HCT116 (cell line): ENCODE results near the gene PSG2. TPM values are rescaled to one million over a fixed set of nuclear protein-coding genes. Genes with fewer than 3 reads are reported as not detected.
"Not testable (repeated sequence)": the region's sequence is repeated elsewhere in the genome, so short reads cannot be mapped to it uniquely, and the experiment has no call there.

ENCODE experiments used
- ATAC-seq: fragments of 200-7000 bp; cut with Tn5 transposase; 2 replicates; pipeline ENCODE4 v1.9.1; 2020; ENCODE audit warnings: mild to moderate bottlenecking, moderate library complexity
- BruUV-seq: library from RNA; stranded (reverse); fragments of 400-500 nt; replicated peaks from 2 replicates; lab custom pipeline; 2021; lab: Mats Ljungman, UMichigan
- CTCF ChIA-PET: fragments of 300-600 bp; sonication (Branson Sonifier 250); formaldehyde crosslinking; loops from one replicate; lab custom pipeline; 2021; ENCODE audit warnings: antibody characterized with exemption; lab: Charles Lee
- POLR2A ChIA-PET: fragments of 300-600, 350-600 bp; sonication (Branson Sonifier 250); formaldehyde crosslinking; loops from one replicate; lab custom pipeline; 2021; ENCODE audit warnings: antibody characterized with exemption; lab: Charles Lee
- RAD21 ChIA-PET, 2 experiments: fragments of 300-600 bp; sonication (Branson Sonifier 250); formaldehyde crosslinking; loops; one replicate each; lab custom pipeline; 2023; ENCODE audit warnings: low total read pairs in 2 of 2; ENCODE audit not compliant: uncharacterized antibody in 2 of 2, unreplicated experiment in 2 of 2, low non-redundant PET in 1 of 2; lab: Charles Lee
- DNase-seq: peaks from one replicate; pipeline ENCODE4 v3.0.0-alpha.2; 2010; ENCODE audit warnings: low read depth, low spot score
- H2AFZ ChIP-seq: fragments of 200-600 bp; shearing (Covaris generic), sonication (generic); 2 replicates; pipeline ENCODE4 v1.6.1; 2017; ENCODE audit warnings: low read depth, mixed run types, mixed read lengths, antibody characterized with exemption, low read length; ENCODE audit not compliant: poor library complexity, severe bottlenecking
- H3K27ac ChIP-seq: 2 replicates; pipeline ENCODE4 v1.5.1; 2012; ENCODE audit warnings: low read depth, low read length
- H3K27me3 ChIP-seq: fragments of 200-600 bp; sonication (generic); 2 replicates; pipeline ENCODE4 v1.6.1; 2016; ENCODE audit warnings: mixed run types, low read length, mixed read lengths; ENCODE audit not compliant: insufficient read depth
- H3K36me3 ChIP-seq, 2 experiments: fragments of 200-500 bp in 1 of 2; fragments of 200-600 bp in 1 of 2; sonication (Bioruptor generic) in 1 of 2; sonication (generic) in 1 of 2; 2 replicates each; pipeline versions ENCODE4 v1.5.1 to v1.6.1; 2014 to 2016; ENCODE audit warnings: low read length in 2 of 2, inconsistent platforms in 1 of 2, mixed read lengths in 1 of 2, mixed run types in 1 of 2; ENCODE audit not compliant: insufficient read depth in 2 of 2, control insufficient read depth in 1 of 2
- H3K4me1 ChIP-seq, 2 experiments: fragments of 200-600 bp in 1 of 2; sonication (generic) in 1 of 2; 2 replicates each; pipeline versions ENCODE4 v1.5.1 to v1.6.1; 2012 to 2017; ENCODE audit warnings: low read length in 2 of 2, inconsistent platforms in 1 of 2, mild to moderate bottlenecking in 1 of 2, mixed read lengths in 1 of 2, mixed run types in 1 of 2, moderate library complexity in 1 of 2; ENCODE audit not compliant: insufficient read depth in 2 of 2, control insufficient read depth in 1 of 2
- H3K4me2 ChIP-seq: fragments of 200-600 bp; sonication (generic); 2 replicates; pipeline ENCODE4 v1.6.1; 2017; ENCODE audit warnings: mixed run types, low read length, mixed read lengths
- H3K4me3 ChIP-seq, 2 experiments: fragments of 200-600 bp in 1 of 2; sonication (generic) in 1 of 2; replicated peaks in 1 of 2; 2 replicates each; pipeline ENCODE4 v1.5.1; 2011 to 2016; ENCODE audit warnings: low read length in 2 of 2, control low read depth in 1 of 2, low read depth in 1 of 2, mild to moderate bottlenecking in 1 of 2, mixed read lengths in 1 of 2, mixed run types in 1 of 2
- H3K79me2 ChIP-seq: fragments of 200-600 bp; sonication (generic); 2 replicates; pipeline ENCODE4 v1.6.1; 2017; ENCODE audit warnings: mild to moderate bottlenecking, mixed run types, low read length, moderate library complexity, mixed read lengths; ENCODE audit not compliant: insufficient read depth
- H3K9ac ChIP-seq: fragments of 200-600 bp; sonication (generic); 2 replicates; pipeline ENCODE4 v1.6.1; 2016; ENCODE audit warnings: low read length, mixed read lengths
- H3K9me2 ChIP-seq: fragments of 200-600 bp; sonication (generic), shearing (Covaris generic); 2 replicates; pipeline ENCODE4 v1.6.1; 2017; ENCODE audit warnings: mixed run types, mild to moderate bottlenecking, moderate library complexity; ENCODE audit not compliant: insufficient read depth
- H3K9me3 ChIP-seq, 2 experiments: fragments of 200-500 bp in 1 of 2; fragments of 200-600 bp in 1 of 2; sonication (Bioruptor generic) in 1 of 2; sonication (generic) in 1 of 2; 2 replicates each; pipeline ENCODE4 v1.6.1; 2014 to 2017; ENCODE audit warnings: low read length in 2 of 2, mixed read lengths in 2 of 2, inconsistent platforms in 1 of 2, low read depth in 1 of 2, mild to moderate bottlenecking in 1 of 2, mixed run types in 1 of 2, moderate library complexity in 1 of 2; ENCODE audit not compliant: control insufficient read depth in 1 of 2, insufficient read depth in 1 of 2
- H4K20me1 ChIP-seq: fragments of 200-600 bp; sonication (generic), shearing (Covaris generic); 2 replicates; pipeline ENCODE4 v1.6.1; 2017; ENCODE audit warnings: mixed run types, mild to moderate bottlenecking, moderate library complexity; ENCODE audit not compliant: insufficient read depth
- intact Hi-C: fragments of 100-400 bp; cut with micrococcal nuclease; formaldehyde crosslinking; loops from 2 replicates; pipeline ENCODE4 v1.10.0; 2022
- total RNA-seq: library from RNA; stranded (reverse); gene quantifications from one replicate; pipeline ENCODE4 v1.2.1, GENCODE V29; 2021; ENCODE audit not compliant: unreplicated experiment

PSG2 gene
- total RNA-seq, 1 experiment from 2014 or later: not detected

GRCh38 chr19:43058440-43058839 lies 24.1 kb downstream of the PSG2 start:
- H3K27me3 ChIP-seq, H3K36me3 ChIP-seq, intact Hi-C loops, H3K9ac ChIP-seq, POLR2A ChIA-PET, H3K9me3 ChIP-seq, ATAC-seq, H3K79me2 ChIP-seq, H3K4me3 ChIP-seq, H4K20me1 ChIP-seq, H3K4me2 ChIP-seq, CTCF ChIA-PET, H3K9me2 ChIP-seq, DNase-seq, RAD21 ChIA-PET, H3K4me1 ChIP-seq, H2AFZ ChIP-seq, BruUV-seq, H3K27ac ChIP-seq: not testable (repeated sequence)

- H3K9ac ChIP-seq, H3K36me3 ChIP-seq, ATAC-seq, CTCF ChIA-PET, H3K79me2 ChIP-seq, RAD21 ChIA-PET, BruUV-seq, H3K4me3 ChIP-seq, H3K4me2 ChIP-seq, intact Hi-C loops, POLR2A ChIA-PET, H3K9me3 ChIP-seq, H2AFZ ChIP-seq, H3K27me3 ChIP-seq, H3K27ac ChIP-seq, H3K4me1 ChIP-seq, H4K20me1 ChIP-seq, DNase-seq, H3K9me2 ChIP-seq: not testable (repeated sequence)
These were observed 34.5 kb downstream of the PSG2 start for GRCh38 chr19:43047966-43048365.

- RAD21 ChIA-PET, POLR2A ChIA-PET, H3K36me3 ChIP-seq, H3K79me2 ChIP-seq, H3K4me1 ChIP-seq, CTCF ChIA-PET, H2AFZ ChIP-seq, ATAC-seq, H3K27ac ChIP-seq, H3K9me2 ChIP-seq, H3K4me3 ChIP-seq, intact Hi-C loops, H3K4me2 ChIP-seq, H3K9ac ChIP-seq, BruUV-seq, DNase-seq, H3K27me3 ChIP-seq, H4K20me1 ChIP-seq, H3K9me3 ChIP-seq: not testable (repeated sequence)
These were observed 35.9 kb downstream of the PSG2 start for GRCh38 chr19:43046578-43046977.

GRCh38 chr19:43043492-43044180 lies 38.9 kb downstream of the PSG2 start:
- BruUV-seq, CTCF ChIA-PET, H3K36me3 ChIP-seq, RAD21 ChIA-PET, H3K4me1 ChIP-seq, H3K4me2 ChIP-seq, H4K20me1 ChIP-seq, H3K9me3 ChIP-seq, H3K79me2 ChIP-seq, DNase-seq, H3K27ac ChIP-seq, H3K4me3 ChIP-seq, intact Hi-C loops, H2AFZ ChIP-seq, ATAC-seq, POLR2A ChIA-PET, H3K9me2 ChIP-seq, H3K9ac ChIP-seq, H3K27me3 ChIP-seq: not testable (repeated sequence)
